Stimulated activated naive CD4-positive, alpha-beta T cell (primary cell): ENCODE data around the gene MMP11.

Experiments
- DNase-seq, 6 experiments: peaks; one replicate each; lab custom pipeline; 2025; lab: John Stamatoyannopoulos, UW

MMP11 gene

DNA sequence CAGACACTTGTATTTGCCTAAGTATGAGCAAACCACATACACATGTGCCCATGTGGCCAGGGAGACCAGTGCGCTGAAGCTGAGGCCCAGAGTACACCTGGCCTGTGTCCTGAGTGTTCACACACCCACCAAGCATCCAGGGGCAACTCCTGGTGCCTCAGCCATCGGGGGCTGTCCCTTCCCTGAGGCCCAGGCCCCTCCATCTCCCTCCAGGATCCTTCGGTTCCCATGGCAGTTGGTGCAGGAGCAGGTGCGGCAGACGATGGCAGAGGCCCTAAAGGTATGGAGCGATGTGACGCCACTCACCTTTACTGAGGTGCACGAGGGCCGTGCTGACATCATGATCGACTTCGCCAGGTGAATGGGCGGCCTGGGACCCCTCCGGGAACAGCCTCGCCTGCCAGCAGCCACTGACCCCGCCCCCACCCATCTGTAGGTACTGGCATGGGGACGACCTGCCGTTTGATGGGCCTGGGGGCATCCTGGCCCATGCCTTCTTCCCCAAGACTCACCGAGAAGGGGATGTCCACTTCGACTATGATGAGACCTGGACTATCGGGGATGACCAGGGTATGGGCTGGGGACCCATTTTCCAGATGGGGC, 7.6 kb downstream of the MMP11 start:
- DNase-seq, result no peak

DNA sequence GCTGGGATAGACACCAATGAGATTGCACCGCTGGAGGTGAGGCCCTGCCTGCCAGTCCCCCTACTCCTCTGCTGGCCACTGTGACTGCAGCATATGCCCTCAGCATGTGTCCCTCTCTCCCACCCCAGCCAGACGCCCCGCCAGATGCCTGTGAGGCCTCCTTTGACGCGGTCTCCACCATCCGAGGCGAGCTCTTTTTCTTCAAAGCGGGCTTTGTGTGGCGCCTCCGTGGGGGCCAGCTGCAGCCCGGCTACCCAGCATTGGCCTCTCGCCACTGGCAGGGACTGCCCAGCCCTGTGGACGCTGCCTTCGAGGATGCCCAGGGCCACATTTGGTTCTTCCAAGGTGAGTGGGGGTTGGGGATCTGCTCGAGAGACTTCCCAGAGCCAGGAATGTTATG, 8.4 kb downstream of the MMP11 start:
- DNase-seq, result no peak

DNA sequence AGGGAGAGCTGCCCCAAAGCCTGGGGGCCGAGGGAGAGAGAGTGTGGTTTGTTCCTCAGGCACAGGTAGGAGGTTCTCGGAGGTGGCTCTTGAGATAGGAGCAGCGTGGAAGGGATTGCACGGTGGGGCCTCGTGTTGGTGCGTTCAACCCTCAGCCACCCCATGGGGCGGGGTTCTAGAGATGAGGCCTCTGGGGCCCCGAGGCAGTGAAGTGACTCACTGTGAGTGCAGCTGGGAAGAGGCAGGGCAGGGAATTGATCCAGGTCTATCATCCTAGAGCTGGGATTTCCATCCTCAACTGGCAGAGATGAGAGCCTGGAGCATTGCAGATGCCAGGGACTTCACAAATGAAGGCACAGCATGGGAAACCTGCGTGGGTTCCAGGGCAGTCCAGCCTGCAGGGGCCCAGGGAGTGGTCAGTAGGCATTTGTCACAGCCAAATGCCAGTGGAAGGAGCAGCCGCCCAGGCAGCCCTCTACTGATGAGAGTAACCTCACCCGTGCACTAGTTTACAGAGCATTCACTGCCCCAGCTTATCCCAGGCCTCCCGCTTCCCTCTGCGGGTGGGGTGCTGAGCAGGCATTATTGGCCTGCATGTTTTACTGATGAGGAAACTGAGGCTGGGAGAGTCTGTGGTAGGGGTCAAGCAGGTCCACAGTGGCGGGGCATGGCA, 9.0 kb downstream of the MMP11 start:
- no peak for DNase-seq

DNA sequence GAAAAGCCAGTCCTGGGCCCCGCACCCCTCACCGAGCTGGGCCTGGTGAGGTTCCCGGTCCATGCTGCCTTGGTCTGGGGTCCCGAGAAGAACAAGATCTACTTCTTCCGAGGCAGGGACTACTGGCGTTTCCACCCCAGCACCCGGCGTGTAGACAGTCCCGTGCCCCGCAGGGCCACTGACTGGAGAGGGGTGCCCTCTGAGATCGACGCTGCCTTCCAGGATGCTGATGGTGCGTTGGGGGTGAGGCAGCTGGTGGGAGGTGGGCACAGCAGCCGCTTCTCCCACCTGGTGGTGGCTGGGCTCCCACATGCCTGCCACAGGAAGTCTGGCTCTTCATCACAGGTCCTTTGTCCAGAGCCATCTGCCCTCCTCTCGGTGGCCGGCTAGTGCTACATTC, 9.6 kb downstream of the MMP11 start:
- DNase-seq, result no peak

DNA sequence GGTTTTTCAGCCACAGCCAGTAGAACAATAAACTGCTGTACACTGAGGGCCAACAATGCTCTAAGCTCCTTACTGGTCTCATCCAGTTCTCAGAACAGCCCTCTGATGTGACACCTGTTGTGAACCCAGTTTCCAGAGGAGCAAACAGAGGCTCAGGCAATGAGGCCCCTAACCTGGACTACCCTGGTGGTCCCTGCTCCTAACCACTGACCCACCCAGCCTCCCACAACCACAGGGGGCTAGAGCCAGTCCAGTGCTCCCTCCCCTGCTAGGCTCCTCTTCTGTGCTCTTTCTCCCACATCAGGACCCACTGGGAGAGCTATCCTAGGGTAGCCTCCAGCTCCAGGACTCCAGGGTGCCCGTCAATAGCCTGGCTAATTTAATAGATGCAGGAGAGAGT, 10.1 kb downstream of the MMP11 start:
- no peak for DNase-seq

DNA sequence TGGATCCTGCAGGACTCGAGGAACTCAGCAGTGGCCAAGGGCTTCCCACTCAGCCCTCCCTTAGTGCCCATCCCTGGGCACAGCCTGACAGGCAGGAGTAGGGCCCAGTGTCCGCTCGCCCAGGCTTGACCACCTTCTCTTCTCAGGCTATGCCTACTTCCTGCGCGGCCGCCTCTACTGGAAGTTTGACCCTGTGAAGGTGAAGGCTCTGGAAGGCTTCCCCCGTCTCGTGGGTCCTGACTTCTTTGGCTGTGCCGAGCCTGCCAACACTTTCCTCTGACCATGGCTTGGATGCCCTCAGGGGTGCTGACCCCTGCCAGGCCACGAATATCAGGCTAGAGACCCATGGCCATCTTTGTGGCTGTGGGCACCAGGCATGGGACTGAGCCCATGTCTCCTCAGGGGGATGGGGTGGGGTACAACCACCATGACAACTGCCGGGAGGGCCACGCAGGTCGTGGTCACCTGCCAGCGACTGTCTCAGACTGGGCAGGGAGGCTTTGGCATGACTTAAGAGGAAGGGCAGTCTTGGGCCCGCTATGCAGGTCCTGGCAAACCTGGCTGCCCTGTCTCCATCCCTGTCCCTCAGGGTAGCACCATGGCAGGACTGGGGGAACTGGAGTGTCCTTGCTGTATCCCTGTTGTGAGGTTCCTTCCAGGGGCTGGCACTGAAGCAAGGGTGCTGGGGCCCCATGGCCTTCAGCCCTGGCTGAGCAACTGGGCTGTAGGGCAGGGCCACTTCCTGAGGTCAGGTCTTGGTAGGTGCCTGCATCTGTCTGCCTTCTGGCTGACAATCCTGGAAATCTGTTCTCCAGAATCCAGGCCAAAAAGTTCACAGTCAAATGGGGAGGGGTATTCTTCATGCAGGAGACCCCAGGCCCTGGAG, 10.9 kb downstream of the MMP11 start:
- DNase-seq, result no peak

DNA sequence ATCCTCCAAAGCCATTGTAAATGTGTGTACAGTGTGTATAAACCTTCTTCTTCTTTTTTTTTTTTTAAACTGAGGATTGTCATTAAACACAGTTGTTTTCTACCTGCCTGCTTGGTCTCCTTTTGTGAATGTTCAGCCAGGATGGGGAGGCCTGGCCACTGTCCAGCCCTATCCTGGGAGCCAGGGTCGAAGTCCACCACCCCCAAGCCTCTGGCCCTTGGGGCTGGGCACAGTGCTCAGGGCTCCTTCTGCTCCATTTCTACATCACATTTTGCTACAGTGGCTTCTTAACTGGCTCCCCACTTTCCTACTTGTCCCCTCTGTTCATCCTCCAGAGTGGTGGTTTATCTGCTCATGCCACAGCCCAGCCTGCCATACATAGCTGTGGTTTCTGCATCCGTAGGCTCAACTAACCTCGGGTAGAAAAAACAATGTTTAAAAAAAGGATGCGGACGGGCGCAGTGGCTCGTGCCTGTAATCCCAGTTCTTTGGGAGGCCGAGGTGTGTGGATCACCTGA, 11.6 kb downstream of the MMP11 start:
- no peak for DNase-seq

DNA sequence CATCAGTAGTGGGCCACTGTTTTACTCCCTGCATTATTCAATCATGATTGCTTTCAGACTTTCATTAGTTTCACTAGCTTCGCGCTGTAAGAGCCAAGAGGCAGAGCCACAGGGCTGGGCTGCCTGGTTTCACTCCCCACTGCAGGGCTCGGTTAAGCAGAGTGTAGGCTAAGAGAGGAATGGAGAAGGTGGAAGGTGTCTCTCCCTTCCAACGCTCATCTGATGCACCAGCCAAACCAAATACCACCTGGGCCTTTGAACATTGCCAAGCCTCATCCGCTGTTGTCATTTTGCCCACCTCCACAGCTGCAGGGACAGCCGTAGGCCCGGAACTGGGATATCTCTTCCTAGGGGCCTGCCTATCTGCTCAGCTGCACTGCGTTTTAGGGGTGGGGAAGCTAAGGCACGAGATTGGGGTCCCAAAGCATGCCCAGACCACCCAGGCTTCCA, 13.6 kb downstream of the MMP11 start:
- DNase-seq, result peak in 4 of 6 experiments; percentile 4 to 67 (median 32)

DNA sequence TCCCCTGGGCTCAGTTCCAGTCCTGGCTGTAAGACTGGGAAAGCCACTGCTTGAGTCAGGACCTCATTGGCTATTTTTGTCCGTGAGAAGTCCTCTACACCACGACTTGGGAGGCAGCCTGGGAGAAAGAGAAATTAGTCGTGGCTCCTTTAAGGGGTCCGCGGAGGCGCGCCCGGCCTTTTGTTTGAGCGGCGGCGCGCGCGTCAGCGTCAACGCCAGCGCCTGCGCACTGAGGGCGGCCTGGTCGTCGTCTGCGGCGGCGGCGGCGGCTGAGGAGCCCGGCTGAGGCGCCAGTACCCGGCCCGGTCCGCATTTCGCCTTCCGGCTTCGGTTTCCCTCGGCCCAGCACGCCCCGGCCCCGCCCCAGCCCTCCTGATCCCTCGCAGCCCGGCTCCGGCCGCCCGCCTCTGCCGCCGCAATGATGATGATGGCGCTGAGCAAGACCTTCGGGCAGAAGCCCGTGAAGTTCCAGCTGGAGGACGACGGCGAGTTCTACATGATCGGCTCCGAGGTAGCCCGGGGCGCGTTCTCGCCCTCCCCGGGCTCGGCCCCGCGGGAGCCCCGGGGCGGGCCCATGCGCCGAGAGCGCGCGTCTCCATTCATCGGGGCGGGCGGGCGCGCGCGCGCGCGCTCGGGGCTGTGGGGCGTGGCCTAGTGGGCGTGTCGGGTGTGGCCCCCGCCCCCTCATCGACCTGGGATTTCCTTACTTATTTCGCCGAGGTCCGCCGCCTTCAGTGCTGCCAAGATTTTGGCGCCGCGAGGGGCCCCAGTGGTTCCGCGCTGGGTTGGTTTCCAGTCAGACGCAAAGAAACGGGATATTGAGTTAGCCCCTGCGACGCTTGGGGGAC, 14.3 kb downstream of the MMP11 start, which contains the start of gene SMARCB1:
Gene SMARCB1, plus strand, starts transcription at position 215 of the 848 bp plus-strand sequence. Its CDS starts 204 bp downstream, at position 419.
- peak; percentile 76 to 93 (median 87) for DNase-seq

DNA sequence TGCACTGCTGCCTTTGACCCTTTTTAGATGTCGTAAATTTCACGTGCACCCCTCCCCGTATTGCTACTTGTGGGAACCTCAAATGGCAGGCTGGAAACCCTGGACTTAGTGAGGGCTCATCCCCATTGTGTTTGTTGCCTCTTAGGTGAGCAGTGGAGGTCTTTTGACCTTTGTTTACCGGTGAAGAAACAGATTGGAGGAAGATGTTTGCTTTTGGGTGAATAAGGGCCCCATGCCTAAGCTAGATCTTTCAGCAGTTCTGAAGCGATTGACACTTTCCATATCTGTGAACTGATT, 14.9 kb downstream of the MMP11 start:
- DNase-seq, result no peak

DNA sequence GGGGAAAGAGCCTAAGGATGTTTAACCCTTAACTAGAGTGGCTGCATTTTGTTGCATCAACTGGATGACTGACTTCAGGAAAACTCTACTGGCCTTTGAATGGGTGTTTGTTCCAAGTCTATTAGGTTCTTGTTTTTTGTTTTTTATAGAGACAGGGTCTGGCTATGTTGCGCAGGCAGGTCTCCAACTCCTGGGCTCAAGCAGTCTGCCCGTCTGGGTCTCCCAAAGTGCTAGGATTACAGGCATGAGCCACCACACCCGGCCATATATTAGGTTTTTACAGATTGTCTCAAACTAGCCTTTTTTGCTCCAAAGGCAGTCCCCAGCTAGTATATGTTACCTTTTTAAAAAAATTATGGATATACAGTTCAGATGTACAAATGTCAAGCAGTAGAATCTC, 15.3 kb downstream of the MMP11 start:
- no peak for DNase-seq

DNA sequence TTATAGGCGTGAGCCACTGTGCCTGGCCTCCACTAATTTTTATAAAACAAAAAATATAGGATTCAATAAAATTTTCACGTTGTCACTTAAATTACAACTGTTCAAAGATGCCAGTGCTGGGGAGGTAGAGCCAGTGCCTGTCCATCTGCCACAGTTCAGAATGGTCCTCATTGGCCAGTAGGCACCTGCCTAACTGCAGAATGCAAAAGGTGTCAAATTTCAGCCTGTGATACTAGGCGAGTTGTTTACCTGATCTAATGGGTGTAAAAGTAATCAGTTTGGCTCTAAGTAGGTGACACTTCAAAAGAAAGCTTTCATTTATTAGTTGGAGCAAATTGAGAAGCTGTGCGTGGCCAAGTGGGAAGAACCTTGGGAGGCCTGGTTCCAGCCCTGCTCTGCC, 16.5 kb downstream of the MMP11 start:
- no peak for DNase-seq

DNA sequence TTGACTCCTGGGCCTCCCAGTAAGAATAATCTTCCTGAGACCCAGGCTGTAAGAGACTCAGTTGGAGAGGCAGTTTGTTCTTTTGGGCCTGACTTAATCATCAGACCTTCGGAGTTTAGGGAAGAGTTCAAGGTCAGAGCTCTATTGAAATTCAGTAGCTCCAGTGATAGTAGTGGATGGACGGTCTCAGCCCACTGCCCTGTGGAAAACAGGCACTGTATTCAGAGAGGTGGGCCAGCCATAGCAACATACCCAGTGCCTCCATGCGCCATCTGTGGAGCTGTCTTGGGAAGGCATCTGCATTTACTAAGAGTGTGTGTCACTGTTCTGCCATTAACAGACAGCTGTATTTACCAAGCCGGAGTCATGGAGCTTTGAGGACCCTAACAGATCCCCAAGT, 17.0 kb downstream of the MMP11 start:
- DNase-seq, result no peak

DNA sequence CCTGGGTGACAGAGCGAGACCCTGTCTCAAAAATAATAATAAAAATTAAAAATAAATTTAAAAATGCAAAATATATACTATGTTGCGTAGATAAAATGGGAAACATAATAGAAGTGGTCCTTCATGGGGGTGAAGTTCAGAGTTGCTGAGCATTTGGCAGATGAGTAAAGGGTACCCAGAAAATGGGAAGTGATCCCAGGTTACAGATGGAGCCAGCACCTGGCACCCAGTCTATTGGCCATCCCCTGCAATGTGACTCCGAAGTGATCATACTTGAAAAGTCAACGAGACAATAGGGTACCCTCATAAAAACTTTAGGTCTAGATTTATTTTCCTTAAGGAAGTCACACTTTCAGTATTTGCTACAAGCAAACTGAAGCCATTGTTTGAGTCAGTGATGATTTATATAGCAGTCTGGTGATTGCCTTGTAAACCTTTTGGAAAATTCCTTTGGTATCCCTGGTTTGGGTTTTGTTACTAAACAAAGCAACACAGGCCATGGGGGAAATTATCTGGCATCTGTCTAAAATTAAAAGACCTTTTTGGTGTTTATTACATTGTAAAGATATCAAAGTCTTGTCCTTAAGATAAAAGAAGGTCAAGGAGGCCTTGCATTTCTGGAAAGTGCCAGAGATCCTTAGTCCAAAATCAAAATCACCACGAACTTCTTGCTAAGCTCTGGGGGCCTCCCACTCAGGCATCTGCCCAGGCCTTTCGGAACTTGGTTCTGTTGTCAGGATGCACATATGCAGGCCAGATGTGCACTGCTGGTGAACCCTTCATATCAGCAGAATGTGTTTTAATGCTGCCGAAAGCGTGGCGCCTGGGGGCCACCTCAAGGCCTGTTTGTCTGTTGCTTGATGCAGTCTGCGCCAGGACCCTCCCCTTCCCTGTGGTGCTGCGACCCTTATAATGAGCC, 18.4 kb downstream of the MMP11 start:
- DNase-seq, result no peak

DNA sequence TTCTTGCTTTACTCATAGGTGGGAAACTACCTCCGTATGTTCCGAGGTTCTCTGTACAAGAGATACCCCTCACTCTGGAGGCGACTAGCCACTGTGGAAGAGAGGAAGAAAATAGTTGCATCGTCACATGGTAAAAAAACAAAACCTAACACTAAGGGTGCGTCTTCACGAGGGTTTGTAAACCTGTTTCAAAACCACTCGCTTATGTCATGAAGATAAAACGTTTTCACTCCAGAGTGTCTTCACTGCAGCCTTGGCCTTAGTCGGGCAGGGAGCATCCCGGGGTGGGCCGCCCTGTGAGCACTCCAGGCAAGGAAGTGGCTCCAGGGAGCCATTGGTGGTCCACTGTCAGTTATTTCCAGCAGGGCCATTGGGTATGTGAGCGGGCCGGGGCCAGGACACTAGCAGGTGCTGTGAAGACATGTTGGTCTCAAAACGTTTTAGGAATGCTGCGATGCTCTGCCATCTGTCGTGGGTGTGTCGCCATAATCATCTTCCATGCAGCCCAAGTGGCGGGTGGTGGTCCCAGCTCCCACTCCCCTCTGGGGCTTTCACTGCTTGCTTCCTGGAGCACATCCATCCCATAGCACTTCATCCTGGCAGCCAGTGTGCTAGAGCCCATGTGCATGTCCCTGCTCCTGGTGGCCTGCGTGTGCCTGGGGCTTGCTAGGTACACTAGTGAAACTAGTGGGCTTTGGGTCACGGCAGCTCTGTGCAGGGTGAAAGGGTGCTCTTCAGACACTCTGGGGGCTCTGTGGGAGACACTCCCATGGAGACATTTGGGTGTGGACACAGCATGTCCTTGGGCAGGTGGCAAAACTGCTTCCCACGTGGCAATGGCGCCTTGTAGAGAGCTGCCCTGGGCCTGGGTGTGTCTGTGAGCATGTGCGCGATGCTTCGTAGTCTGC, 19.3 kb downstream of the MMP11 start:
- no peak for DNase-seq

DNA sequence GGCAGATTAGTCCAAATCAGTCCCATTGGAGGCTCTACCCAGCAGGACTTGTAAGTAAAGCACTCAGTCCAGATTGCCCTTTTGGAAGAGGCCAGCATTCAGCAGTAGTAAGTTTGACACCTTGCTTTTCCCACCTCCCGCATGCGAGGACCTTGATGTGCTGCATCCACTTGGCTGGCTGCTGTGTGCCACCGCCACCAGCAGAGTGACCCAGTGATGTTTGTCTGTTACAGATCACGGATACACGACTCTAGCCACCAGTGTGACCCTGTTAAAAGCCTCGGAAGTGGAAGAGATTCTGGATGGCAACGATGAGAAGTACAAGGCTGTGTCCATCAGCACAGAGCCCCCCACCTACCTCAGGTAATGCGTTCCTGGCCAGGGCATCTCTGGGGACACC, 20.7 kb downstream of the MMP11 start:
- DNase-seq, result no peak

DNA sequence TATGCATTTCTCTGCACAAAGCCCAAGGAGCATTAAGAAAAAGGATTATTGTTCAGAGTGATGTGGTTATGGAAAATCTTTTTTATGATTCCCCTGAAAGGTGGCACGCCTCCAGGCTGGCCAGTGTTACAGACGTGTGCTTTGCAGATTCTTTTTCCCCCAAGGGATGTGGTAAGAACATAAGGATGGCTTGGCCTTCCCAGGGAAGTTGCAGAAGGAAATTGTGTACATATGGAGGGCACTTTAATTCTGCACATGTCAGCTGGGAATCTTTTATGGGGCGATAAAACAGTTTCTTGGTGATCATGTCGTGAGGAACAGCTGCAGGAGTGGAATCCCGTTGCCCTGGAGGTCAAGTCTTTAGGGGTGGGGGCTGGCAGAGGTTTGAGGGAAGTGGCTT, 23.8 kb downstream of the MMP11 start:
- DNase-seq, result no peak

DNA sequence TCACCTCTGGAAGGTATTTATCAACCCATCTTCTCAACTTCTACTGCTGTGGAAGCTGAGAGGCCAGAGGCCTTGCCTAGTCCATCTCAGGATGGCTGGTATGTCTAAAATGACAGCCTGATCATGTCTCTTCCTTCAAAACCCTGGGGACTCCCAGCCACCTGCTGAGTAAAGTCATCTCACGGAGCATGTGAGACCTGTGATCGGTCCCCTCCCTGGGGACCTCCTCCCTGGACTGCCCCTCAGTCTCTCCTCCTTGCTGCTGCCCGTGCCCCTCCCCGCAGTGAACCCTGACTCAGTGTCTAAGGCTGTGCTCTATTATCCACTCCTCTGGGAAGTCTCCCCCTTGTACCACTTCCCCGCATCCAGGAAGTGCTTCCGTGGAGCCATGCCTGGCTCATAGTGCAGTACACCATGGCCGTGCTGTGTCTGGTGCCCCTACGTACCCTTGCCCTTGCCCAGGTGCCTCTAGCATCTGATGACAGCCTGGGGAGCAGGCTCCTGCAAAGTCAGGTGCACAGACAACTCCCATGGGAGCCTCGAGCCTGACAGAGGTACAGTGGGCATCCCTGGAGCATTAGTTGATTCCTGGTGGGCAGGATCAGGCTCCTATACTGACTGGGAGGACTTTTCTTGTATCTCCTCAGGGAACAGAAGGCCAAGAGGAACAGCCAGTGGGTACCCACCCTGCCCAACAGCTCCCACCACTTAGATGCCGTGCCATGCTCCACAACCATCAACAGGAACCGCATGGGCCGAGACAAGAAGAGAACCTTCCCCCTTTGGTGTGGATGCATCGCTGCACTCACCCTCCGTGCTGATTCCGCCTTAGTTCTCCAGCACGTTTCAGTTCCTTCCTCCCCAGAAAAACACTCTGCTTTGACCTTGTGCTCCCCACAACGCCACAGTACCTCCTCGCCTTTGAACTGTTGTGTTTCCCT, 27.9 kb downstream of the MMP11 start:
- no peak for DNase-seq
